Mesodermal cell (in vitro differentiated cells): ENCODE measurements around the gene ADAMTS8.
A peak's percentile ranks its signal among the peaks of the same experiment; 100 is the strongest.

ENCODE experiments used
- H3K27ac ChIP-seq: 2 replicates; pipeline ENCODE4 v1.7.0; 2013; ENCODE audit warnings: mild to moderate bottlenecking, low read depth, low read length, moderate library complexity; ENCODE audit not compliant: severe bottlenecking
- H3K36me3 ChIP-seq: 2 replicates; pipeline ENCODE4 v1.7.1; 2013; ENCODE audit warnings: mild to moderate bottlenecking, low read length, moderate library complexity; ENCODE audit not compliant: control insufficient read depth, insufficient read depth
- H3K4me1 ChIP-seq: one replicate; pipeline ENCODE4 v1.7.1; 2013; ENCODE audit warnings: mild to moderate bottlenecking, low read length; ENCODE audit not compliant: insufficient read depth, control insufficient read depth, poor library complexity, severe bottlenecking
- H3K4me3 ChIP-seq: 2 replicates; pipeline ENCODE4 v1.7.0; 2013; ENCODE audit warnings: low read length, control low read depth, mild to moderate bottlenecking; ENCODE audit not compliant: insufficient read depth, poor library complexity, severe bottlenecking; ENCODE audit errors: extremely low read depth
- H3K9me3 ChIP-seq: 2 replicates; pipeline ENCODE4 v1.7.1; 2013; ENCODE audit warnings: mild to moderate bottlenecking, low read length, moderate library complexity; ENCODE audit not compliant: control insufficient read depth
- WGBS, 2 experiments: methylation state at CpG; one replicate each; pipeline ENCODE4 v1.1.5; 2013; ENCODE audit warnings: missing lambda C conversion rate in 2 of 2; ENCODE audit not compliant: insufficient coverage in 2 of 2; 5-methylcytosine and 5-hydroxymethylcytosine counted together

The ADAMTS8 gene

GRCh38 chr11:130389335-130389935 lies 39.0 kb downstream of the ADAMTS8 start:
- 85 to 88% methylated on average over 11 to 12 of the region's 16 CpGs for WGBS, 2 experiments
- Histone ChIP-seq H3K36me3 (no peaks in the 10 kb centered on the region), H3K9me3 (no peaks in the 10 kb centered on the region), H3K4me3 (no peak overlapping the region), H3K27ac (no peak overlapping the region), H3K4me1 (peaks cover 3% of the 10 kb centered on the region)

- no peaks in the 10 kb centered on the region for H3K9me3 ChIP-seq
- WGBS, 2 experiments: 91 to 92% methylated on average over 8 to 10 of the region's 11 CpGs
- H3K36me3 ChIP-seq: no peaks in the 10 kb centered on the region
- H3K4me3 ChIP-seq: no peak overlapping the region
- H3K27ac ChIP-seq: no peak overlapping the region
- peaks cover 10% of the 10 kb centered on the region for H3K4me1 ChIP-seq
These were observed 39.7 kb downstream of the ADAMTS8 start for GRCh38 chr11:130388607-130389205.

- Histone ChIP-seq H3K4me1 (peaks cover 18% of the 10 kb centered on the region), H3K27ac (no peak overlapping the region), H3K9me3 (no peaks in the 10 kb centered on the region), H3K36me3 (no peaks in the 10 kb centered on the region), H3K4me3 (no peak overlapping the region)
- WGBS, 2 experiments: 88 to 93% methylated on average over 3 of the region's 3 CpGs
These were observed 42.4 kb downstream of the ADAMTS8 start for GRCh38 chr11:130386056-130386455.

- Histone ChIP-seq H3K4me3 (no peak overlapping the region), H3K9me3 (no peaks in the 10 kb centered on the region), H3K4me1 (peaks cover 16% of the 10 kb centered on the region), H3K36me3 (no peaks in the 10 kb centered on the region), H3K27ac (peak overlapping the region; percentile 66)
- WGBS, 2 experiments: 61 to 79% methylated on average over 8 of the region's 10 CpGs
These were observed 44.8 kb downstream of the ADAMTS8 start for GRCh38 chr11:130383344-130384211.

- Histone ChIP-seq H3K4me3 (no peak overlapping the region), H3K27ac (no peak overlapping the region), H3K4me1 (peaks cover 16% of the 10 kb centered on the region), H3K36me3 (no peaks in the 10 kb centered on the region), H3K9me3 (no peaks in the 10 kb centered on the region)
- WGBS, 2 experiments: 86 to 88% methylated on average over 6 to 7 of the region's 7 CpGs
These were observed 47.1 kb downstream of the ADAMTS8 start for GRCh38 chr11:130381317-130381716.

GRCh38 chr11:130380778-130381177 lies 47.6 kb downstream of the ADAMTS8 start:
- WGBS, 2 experiments: 94 to 96% methylated on average over 3 to 4 of the region's 5 CpGs
- no peaks in the 10 kb centered on the region for H3K36me3 ChIP-seq
- H3K9me3 ChIP-seq: no peaks in the 10 kb centered on the region
- no peak overlapping the region for H3K4me3 ChIP-seq
- H3K4me1 ChIP-seq: peaks cover 16% of the 10 kb centered on the region
- no peak overlapping the region for H3K27ac ChIP-seq

- 77 to 100% methylated on average over 4 of the region's 5 CpGs for WGBS, 2 experiments
- peaks cover 14% of the 10 kb centered on the region for H3K4me1 ChIP-seq
- H3K27ac ChIP-seq: no peak overlapping the region
- H3K9me3 ChIP-seq: no peaks in the 10 kb centered on the region
- H3K36me3 ChIP-seq: no peaks in the 10 kb centered on the region
- H3K4me3 ChIP-seq: no peak overlapping the region
These were observed 49.1 kb downstream of the ADAMTS8 start for GRCh38 chr11:130379276-130379675.

- 55 to 64% methylated on average over 5 to 7 of the region's 10 CpGs for WGBS, 2 experiments
- Histone ChIP-seq H3K36me3 (no peaks in the 10 kb centered on the region), H3K27ac (no peak overlapping the region), H3K4me1 (no peaks in the 10 kb centered on the region), H3K4me3 (no peak overlapping the region), H3K9me3 (no peaks in the 10 kb centered on the region)
These were observed 57.4 kb downstream of the ADAMTS8 start for GRCh38 chr11:130370845-130371590.

GRCh38 chr11:130369713-130370112 lies 58.7 kb downstream of the ADAMTS8 start:
- Histone ChIP-seq H3K36me3 (no peaks in the 10 kb centered on the region), H3K9me3 (no peaks in the 10 kb centered on the region), H3K27ac (no peak overlapping the region), H3K4me1 (no peaks in the 10 kb centered on the region), H3K4me3 (no peak overlapping the region)
- 92 to 100% methylated on average over 3 to 4 of the region's 4 CpGs for WGBS, 2 experiments

- Histone ChIP-seq H3K4me3 (no peak overlapping the region), H3K9me3 (no peaks in the 10 kb centered on the region), H3K4me1 (no peaks in the 10 kb centered on the region), H3K27ac (no peak overlapping the region), H3K36me3 (no peaks in the 10 kb centered on the region)
- 86 to 88% methylated on average over 6 of the region's 6 CpGs for WGBS, 2 experiments
These were observed 59.2 kb downstream of the ADAMTS8 start for GRCh38 chr11:130369141-130369691.
